COLO668 (cell line): Measurements from ENCODE around the gene DKK3.

ENCODE experiments used
- DNase-seq: peaks from one replicate; lab custom pipeline; 2025; ENCODE audit not compliant: unreplicated experiment; lab: John Stamatoyannopoulos, UW

The DKK3 gene

GRCh38 chr11:11969380-11970215 is 38.8 kb downstream of the DKK3 start:
- DNase-seq, result no peak

GRCh38 chr11:11968511-11969280 is 39.7 kb downstream of the DKK3 start:
- DNase-seq, result no peak

- DNase-seq, result no peak
These were observed 40.5 kb downstream of the DKK3 start for GRCh38 chr11:11967669-11968510.

DNA sequence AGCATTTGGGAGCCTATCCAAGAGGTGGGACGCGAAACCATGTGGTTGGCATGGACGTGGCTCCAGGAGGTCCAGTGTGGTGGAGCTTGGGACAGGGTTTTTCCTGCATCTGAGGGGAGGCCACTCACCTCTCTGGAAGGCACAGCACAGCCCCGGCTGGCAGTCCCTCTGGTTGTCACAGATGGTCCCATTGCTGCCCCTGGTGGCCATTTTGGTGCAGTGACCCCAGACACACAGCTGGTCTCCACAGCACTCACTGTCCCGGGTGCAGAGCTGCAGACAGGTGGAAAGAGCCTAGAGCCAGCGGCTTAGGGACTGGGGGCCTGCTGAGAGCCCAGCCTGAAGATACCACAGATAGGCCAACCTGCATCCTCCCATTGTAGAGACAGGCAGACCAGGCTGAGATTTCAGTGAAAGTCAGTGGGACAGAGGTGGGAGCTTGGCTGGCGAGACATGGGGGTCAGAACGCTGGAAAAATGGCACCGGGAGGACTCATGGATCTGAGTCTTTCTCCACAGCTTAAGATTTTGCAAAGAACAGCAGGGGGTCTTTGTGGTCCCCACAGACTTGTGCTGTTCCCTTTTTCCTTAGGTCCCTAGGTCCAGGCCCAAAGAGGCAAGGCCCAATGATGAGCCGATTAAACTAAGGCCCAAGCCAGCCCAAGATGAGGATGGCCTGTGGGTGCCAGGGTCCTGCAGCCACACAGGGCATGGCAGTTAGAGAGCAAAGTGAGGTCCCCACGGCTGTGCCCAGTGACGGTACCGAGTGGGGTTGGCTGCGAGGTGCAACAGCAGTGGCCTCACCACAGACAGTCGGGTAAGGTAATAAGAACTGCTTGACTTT is 41.4 kb downstream of the DKK3 start:
- peak; percentile 73 for DNase-seq

GRCh38 chr11:11966354-11966741 is 42.1 kb downstream of the DKK3 start:
- DNase-seq, result no peak

DNA sequence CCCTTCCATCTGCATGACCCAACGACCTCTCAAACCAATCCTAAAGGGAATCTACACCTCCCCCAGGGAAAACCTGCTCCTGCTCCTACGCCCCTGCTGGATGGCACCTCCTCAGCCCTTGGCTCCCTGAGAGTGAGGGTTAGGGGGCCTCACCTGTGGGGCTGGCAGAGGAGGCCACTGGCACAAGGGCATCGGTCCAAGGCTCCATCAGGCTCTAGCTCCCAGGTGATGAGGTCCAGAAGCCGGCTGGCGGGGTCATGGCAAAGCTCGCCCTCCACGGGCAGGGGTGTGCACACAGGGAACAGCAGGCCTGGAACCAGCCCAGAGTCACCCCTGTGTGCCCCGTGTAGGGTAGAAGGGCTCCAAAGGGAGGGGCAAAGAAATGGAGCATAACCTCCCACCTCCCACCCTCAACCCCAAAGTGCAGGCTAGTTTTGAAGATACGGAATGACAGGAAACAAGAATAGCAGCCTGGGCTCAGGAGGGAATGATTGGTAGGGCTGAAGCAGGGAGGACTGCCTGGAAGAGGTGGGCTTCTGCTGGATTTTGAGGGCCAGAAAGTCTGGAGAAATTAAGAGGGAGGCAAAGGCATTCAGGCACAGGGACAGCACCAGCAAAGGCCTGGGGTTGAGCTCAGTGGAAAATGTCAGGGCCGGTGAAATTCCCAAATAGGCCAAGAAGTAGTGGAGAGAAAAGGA is 42.6 kb downstream of the DKK3 start:
- DNase-seq, result no peak

DNA sequence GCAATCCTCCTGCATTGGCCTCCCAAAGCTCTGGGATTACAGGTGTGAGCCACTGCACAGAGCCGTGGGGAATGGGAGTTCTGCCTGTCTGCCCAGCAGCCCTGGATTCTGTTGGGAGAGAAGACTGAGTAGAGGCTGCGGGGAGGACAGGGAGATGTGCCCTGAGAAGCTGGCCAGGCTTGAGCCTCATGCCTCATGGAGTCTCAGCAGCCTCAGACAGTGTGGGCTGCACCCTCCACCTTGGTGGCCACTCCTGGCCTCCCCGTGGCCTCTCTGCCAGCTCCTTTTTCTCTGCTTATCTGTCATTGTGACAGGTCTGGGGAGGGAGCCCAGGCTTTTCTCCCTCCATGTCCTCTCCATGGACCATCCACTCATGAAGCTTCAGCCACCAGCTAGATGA is 43.2 kb downstream of the DKK3 start:
- DNase-seq, result no peak

- DNase-seq, result no peak
These were observed 43.7 kb downstream of the DKK3 start for GRCh38 chr11:11964774-11965150.

GRCh38 chr11:11963842-11964773 is 44.3 kb downstream of the DKK3 start:
- no peak for DNase-seq

- DNase-seq, result no peak
These were observed 45.4 kb downstream of the DKK3 start for GRCh38 chr11:11963067-11963466.

DNA sequence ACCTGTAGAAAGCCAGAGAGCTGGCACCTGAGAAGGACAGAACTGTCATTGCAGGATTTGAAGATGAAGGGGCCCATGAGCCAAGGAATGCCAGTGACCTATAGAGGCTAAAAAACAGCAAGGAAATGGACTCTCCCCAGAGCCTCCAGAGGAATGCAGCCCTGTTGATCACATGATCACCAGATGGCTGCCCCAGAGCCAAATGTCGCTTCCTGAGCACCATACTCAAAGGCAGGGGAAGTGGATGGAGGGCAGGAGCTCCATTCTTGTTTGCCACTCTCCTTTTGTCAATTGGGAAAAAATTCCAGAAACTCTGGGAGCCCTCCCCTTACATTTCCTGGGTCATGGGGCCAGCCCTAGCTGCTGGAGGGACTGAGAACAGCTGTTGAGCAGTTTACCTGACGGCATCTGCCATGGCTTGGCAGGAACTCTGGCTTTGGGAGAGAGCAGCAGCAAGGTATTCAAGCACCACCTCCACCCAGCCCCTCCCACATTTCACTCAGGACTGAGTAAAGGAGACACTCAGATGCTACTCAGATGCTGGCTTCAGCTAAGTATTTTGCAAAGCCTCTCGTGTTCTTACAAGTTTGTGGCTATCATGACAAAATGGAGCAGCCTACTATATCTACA is 46.9 kb downstream of the DKK3 start:
- DNase-seq, result no peak

DNA sequence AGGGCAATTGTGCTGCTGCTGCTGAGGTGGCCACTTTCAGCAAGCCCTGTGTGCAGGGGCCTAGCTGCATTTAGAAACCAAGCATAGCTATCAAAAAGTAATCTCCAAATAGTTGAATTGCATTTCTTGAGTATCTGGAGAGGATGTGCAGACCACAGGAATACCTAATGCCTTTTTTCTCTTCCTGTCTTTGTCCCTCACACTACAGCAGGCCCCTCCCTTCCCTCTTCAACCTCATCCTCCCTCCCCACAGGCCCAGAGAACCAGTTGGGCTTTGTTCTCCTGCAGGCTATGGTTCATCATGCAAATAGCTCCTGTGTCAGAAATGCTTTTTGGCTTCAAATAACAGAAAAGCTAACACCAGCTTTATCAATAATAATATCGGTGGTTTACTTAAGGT is 47.7 kb downstream of the DKK3 start:
- DNase-seq, result no peak

DNA sequence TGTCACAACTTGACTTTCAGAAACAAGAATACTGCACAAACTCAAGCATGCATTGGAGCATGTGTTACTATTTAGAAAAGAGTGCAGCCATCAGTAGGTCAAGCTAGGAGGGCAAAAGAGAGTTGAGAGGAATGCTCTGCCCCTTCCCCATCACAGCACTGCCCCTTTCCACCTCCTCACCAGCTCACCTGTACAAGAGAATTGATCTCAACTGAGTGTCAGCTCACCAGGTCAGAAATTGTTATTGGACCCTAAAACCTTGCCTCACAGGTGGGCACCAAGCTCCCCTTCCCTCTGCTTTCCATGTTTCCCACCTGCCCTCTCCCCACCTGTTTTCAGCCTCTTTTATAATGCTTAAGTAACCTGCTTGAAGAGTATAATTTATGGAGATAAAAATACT is 48.8 kb downstream of the DKK3 start:
- DNase-seq, result no peak

DNA sequence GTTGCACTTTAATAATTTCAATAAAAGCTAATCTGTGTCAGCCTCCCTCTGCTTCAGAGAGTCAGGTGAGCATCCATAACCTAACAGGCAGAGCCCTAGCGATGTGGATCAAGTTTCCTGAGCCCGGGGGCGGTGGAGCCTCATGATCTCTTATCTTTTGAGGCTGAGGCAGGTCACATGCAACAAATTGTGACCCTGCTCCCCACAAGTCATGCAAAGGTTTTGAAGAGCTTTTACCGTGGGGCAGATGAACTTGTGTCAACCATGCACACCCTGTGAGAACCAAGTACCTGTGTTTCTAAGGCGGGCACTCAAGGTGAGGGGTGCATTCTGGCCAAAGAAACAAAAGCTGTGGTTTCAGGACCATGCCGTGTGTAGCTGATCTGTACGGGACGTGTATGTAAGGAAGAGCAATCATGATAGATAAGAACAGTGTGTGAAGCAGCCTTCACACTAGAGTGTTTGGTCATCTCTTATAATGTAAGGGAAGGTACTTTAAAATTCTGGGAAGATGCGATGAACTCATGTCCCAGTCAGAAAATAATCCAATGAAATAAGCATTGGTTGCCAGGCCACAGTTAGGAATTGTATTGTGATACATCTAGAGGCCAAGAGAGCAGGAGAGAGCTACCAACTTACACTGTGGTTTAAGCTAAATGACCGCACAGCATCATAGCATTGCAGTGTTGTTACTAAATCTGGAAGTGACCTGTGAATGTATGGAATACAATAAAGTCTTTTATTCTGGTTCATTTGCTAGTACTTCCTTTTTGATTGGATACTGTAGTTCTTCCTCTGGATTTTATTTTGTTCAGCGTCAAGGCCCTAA is 49.8 kb downstream of the DKK3 start:
- no peak for DNase-seq

GRCh38 chr11:11956006-11956405 is 52.4 kb downstream of the DKK3 start:
- no peak for DNase-seq

- DNase-seq, result no peak
These were observed 56.4 kb downstream of the DKK3 start for GRCh38 chr11:11952036-11952435.

DNA sequence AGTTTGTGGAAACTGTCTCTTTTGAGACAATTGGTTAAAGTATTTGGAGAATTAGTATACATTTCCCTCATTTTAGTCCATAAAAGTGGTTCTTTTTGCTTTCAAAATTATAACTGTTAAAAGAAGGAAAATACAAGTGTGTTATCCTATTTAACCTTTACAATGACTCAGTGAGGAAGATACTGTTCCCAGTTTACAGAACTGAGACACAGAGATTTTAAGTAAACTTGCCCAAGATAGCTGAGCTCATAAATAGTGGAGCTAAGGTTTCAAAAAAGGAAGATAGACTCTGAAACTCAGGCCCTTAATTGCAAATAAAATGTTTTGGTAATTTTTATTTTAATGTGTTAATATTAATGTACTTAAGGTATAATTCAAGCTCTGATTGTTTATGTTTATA is 58.9 kb downstream of the DKK3 start:
- no peak for DNase-seq
